ENCODE data around the gene KRTAP10-1.
"Not testable (repeated sequence)": the region's sequence is repeated elsewhere in the genome, so short reads cannot be mapped to it uniquely, and the experiment has no call there.

Gene KRTAP10-1

GRCh38 chr21:44539991-44540666 is at the start of gene KRTAP10-1:
TSS of gene KRTAP10-1 (minus strand) at chr21:44540195. CDS start at chr21:44540150, 45 bp downstream.
- TF ChIP-seq CTCF (IDR thresholded peaks at IDR 0.05; ENCODE audit: borderline replicate concordance, insufficient read depth, low read depth, low read length), result no peak

GRCh38 chr21:44589094-44589493 is 49.1 kb upstream of the KRTAP10-1 start:
- no peak overlapping the region for H3K4me3 ChIP-seq (ENCODE audit: low read depth, low read length)
- no peak for TF ChIP-seq CTCF (IDR thresholded peaks at IDR 0.05; ENCODE audit: borderline replicate concordance, insufficient read depth, low read depth, low read length)

More at GRCh38 chr21:44539991-44540666, at the start of gene KRTAP10-1:
- no peak within 1 kb of the TSS for H3K4me3 ChIP-seq (ENCODE audit: low read depth, low read length)

GRCh38 chr21:44585892-44586291 is 45.9 kb upstream of the KRTAP10-1 start:
- no peak for TF ChIP-seq CTCF (IDR thresholded peaks at IDR 0.05; ENCODE audit: borderline replicate concordance, insufficient read depth, low read depth, low read length)
- no peak overlapping the region for H3K4me3 ChIP-seq (ENCODE audit: low read depth, low read length)

- no peak for TF ChIP-seq CTCF (IDR thresholded peaks at IDR 0.05; ENCODE audit: borderline replicate concordance, insufficient read depth, low read depth, low read length)
These were observed 43.8 kb upstream of the KRTAP10-1 start for GRCh38 chr21:44583800-44584147.

GRCh38 chr21:44583089-44583799 is 43.2 kb upstream of the KRTAP10-1 start:
- H3K4me3 ChIP-seq (ENCODE audit: low read depth, low read length), result no peak overlapping the region
- no peak for TF ChIP-seq CTCF (IDR thresholded peaks at IDR 0.05; ENCODE audit: borderline replicate concordance, insufficient read depth, low read depth, low read length)

More at GRCh38 chr21:44583800-44584147, 43.8 kb upstream of the KRTAP10-1 start:
- no peak overlapping the region for H3K4me3 ChIP-seq (ENCODE audit: low read depth, low read length)

GRCh38 chr21:44582055-44582454 is 42.1 kb upstream of the KRTAP10-1 start:
- no peak overlapping the region for H3K4me3 ChIP-seq (ENCODE audit: low read depth, low read length)
- no peak for TF ChIP-seq CTCF (IDR thresholded peaks at IDR 0.05; ENCODE audit: borderline replicate concordance, insufficient read depth, low read depth, low read length)

GRCh38 chr21:44581158-44581557 is 41.2 kb upstream of the KRTAP10-1 start:
- no peak for TF ChIP-seq CTCF (IDR thresholded peaks at IDR 0.05; ENCODE audit: borderline replicate concordance, insufficient read depth, low read depth, low read length)
- no peak overlapping the region for H3K4me3 ChIP-seq (ENCODE audit: low read depth, low read length)

GRCh38 chr21:44580231-44580821 is 40.3 kb upstream of the KRTAP10-1 start, which contains the start of gene KRTAP10-5:
TSS of gene KRTAP10-5 (minus strand) at chr21:44580604. CDS start at chr21:44580578, 26 bp downstream.
- not testable (repeated sequence) for H3K4me3 ChIP-seq (ENCODE audit: low read depth, low read length)

Measured in GM12875 (cell line).